ENCODE results near the gene ENPP5.

The ENPP5 gene
- total RNA-seq = 0 to 0.88 (median 0.07) reads per million in 17 experiments

DNA sequence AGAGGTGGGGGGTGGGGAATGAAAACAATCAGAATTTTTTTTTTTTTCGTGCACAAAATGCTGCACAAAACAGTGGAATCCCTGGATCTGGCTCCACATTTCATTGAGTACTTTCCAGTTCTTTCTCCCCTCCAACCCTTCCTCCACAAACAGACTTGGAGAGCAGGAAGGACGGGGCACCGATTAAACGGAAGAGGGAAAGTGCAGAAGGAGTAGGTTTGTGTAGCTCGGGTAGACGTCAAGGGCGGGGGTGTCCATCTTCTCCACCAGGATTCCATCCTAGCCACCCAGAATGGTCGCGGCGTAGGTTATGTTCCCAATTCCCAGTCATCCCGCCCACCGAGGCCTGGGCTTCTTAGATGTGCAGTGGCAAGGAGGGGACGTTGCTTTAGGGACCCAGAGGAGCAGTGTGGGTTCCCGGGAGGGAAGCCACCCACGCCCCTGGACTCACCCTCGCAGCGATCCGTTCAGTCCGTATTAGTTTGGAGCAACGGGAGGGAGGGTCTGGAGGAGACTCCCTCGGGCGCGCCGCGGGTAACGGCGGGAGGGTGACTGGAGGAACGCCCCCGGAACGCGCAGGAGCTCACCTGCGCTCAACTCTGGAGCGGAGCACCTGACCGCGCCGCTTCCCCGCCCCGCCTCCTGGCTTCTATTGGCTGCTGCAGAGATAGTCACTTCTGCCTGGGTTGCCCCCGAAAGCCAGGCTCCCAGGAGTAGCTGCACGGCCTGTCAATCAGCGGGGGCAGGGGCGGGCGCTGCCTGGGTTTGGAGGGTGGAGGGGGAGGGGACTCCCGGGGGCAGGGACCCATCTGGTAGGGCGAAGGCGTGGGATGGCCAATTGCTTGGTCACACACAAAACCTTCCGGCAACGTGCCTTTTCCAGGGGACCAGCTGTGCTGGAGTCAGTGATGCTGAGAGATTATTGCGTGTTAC, at the start of gene ENPP5:
ENPP5 (minus strand) TSS at position 624 of the 933 bp plus-strand sequence. CDS start 2,718 bp downstream, outside the sequence.
- DNase-seq = peak in 3 of 4 experiments; percentile 14 to 43 (median 16)

GRCh38 chr6:46219661-46220060, 48.9 kb upstream of the ENPP5 start:
- peak in 3 of 4 experiments; percentile 3 to 10 (median 7) for DNase-seq

DNA sequence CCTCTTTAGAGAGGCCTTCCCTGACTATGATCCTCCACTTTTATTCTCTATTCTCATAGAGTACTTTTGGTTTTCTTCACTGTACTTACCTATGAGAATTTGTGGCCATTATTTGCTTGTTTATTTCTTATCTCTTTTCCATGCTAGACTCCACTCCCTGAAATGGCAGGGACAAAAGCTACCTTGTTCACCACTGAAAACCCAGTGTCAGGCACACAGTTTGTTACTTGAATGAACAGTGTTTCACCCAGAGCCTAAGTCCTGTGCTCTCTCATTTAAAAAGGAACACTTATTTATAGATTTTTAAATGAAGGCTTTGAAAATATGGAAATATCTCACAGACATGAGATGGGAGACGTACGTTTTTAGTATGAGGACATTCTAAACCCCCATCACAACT, 47.7 kb upstream of the ENPP5 start:
- DNase-seq = no peak

DNA sequence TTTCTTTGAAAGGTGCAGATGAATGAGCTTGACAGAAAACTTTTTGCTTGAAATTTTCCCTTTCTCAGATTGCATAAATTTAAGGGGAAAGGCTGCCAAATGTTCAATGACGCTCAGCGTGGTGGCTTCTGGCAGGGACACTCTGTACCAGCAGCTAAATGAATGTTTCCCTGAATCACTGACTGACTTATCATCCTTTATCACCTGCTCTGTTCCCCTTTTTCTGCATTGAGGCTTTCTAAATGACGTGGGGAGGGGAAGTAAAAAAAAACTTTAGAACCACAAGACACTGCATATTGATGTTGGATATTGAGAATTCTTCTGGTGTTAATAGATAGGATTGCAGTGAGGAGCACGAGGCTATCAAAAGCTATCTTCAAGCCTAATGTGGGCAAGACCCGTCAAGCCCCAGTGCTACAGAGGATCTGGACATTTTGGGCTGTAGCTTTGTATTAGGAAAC, 46.9 kb upstream of the ENPP5 start:
- DNase-seq = peak; percentile 3 to 44 (median 14)

GRCh38 chr6:46216879-46217278, 46.1 kb upstream of the ENPP5 start:
- DNase-seq = no peak

DNA sequence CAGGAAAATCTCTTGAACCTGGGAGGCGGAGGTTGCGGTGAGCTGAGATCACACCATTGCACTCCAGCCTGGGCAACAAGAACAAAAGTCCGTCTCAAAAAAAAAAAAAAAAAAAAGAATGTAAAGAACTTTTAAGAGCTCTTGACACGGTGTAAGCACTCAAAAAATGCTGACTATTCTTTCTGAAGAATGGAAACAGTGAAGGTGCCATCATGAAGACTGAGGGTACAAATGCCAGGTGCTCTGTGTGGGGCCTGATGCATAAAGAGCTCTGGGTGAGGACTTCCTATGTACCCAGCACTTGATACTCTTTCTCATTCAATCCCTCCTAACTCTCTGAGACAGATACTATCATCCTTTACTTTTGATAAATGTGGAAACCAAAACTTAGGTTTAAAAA, 45.0 kb upstream of the ENPP5 start:
- DNase-seq = no peak

- no peak for DNase-seq
These were observed 44.4 kb upstream of the ENPP5 start for GRCh38 chr6:46215213-46215612.

DNA sequence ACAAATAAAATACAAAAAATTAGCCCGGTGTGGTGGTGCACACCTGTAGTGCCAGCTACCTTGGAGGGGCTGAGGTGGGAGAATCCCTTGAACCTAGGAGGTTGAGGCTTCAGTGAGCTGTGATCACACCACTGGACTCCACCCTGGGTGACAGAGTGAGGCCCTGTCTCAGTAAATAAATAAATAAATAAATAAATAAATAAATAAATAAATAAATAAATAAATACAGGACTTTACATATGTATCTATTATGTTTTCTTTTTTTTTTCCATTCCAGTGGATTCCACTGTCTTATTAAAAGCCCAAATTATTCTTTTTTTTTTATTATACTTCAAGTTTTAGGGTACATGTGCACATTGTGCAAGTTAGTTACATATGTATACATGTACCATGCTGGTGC, 41.1 kb upstream of the ENPP5 start:
- no peak for DNase-seq

DNA sequence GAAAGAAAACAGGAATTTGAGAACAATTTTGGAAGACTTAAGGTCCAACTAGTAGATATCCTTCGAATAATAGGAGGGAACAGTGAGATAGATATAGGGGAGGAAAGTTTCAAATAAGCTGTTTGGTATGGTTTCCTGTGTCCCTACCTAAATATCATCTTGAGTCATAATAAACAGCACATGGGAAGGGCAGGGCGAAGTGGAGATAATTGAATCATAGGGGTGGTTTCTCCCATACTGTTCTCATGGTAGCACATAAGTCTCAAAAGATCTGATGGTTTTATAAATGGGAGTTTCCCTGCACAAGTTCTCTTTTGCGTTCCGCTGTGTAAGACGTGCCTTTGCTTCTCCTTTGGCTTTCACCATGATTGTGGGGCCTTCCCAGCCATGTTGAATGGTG, 39.5 kb upstream of the ENPP5 start:
- no peak for DNase-seq

- no peak for DNase-seq
These were observed 37.5 kb upstream of the ENPP5 start for GRCh38 chr6:46208303-46208702.

GRCh38 chr6:46207174-46207573, 36.4 kb upstream of the ENPP5 start:
- DNase-seq = no peak

- DNase-seq = no peak
These were observed 34.3 kb upstream of the ENPP5 start for GRCh38 chr6:46204880-46205650.

GRCh38 chr6:46203391-46204177, 32.8 kb upstream of the ENPP5 start:
- DNase-seq = no peak

- DNase-seq = no peak
These were observed 30.9 kb upstream of the ENPP5 start for GRCh38 chr6:46201702-46202101.

GRCh38 chr6:46199387-46199786, 28.6 kb upstream of the ENPP5 start:
- no peak for DNase-seq

DNA sequence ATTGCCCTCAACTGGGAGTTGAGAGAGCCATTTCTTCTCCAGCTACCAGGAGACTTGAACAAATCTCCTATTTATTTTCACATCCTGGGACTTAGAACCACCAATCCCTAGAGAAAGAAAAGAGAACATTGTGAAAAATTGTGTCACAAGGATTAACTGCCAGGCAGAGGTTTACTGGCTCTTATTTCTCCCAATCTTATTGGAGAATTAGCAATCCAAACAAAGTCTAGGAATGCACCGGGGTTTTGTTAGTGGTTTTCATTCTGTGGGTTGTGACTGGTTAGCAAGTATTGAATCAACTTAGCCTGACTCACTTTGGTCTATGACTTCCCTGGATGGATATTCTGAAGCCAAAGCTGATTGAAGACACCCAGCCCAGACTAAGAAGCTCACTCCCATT, 21.2 kb upstream of the ENPP5 start:
- no peak for DNase-seq

DNA sequence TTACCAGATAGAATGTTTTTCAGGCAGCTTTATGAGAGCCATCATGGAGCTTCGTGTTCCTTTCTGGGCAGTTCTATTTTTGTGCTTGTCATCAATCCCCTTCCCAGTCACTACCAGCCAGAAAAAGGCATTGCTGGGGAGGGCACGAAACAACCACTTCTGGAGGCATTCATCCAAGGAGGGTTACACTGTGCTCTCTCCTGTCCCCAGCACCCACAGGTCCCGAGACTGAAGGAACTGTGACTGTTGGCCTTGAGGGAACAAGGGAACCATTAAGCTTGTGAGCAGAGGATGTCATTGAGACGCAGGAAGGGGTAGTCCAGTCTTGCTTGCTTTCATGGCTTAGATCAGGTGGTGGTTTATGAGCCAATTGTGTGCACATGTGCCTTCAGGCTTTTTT, 20.1 kb upstream of the ENPP5 start:
- no peak for DNase-seq

DNA sequence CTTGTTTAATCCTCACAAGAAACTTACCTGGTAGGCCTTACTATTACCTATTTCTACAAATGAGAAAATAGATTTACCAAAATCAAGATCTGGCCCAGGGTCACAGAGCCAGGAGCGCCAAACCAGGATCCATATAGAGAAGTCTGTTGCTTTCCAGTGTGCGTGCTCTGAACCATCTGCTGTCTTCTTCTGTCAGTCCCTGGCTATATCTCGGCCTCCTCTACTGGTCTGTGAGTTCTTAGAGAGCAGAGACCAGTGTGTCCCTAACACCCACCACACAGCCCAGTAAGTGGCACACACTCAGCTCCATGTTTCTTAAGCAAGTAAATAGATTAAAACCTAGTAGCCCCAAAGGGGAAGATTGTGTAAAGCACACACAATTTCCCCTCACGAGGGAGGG, 18.9 kb upstream of the ENPP5 start:
- no peak for DNase-seq

DNA sequence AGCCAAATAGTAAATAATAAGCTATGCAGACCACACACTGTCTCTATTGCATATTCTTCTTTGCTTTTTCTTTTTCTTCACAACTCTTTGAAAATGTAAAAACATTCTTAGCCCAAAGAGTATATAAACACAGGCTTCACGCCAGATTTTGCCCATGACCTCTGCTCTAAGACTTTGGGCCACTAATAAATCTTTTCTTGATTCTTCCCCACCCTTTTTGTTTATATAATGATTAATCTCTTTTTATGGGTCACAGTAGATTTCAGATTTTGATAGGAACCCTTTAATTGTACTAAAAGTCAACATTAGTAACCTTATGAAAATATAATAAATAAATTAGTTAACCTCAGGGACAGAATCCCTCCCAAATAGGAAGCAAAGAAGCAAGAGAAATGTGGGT, 15.8 kb upstream of the ENPP5 start:
- no peak for DNase-seq

DNA sequence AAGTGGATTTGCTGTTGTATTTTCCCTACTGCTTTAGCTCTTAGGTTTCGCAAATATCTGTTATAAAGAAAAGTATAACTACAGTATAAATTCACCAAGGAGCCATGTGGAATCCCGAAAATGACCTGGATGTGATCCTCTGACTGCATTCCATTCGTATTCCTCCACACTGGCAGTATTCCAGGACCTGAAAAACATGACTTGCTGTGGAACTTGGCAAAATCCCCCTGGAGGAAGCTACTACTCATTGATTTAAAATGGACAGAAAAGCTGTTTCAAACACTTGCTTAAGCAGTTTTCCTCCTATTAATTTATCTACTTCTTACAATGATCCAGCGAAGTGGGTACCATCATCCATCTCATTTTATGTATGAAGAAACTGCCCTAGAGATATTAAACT, 13.3 kb upstream of the ENPP5 start:
- no peak for DNase-seq

GRCh38 chr6:46175976-46176375, 5.2 kb upstream of the ENPP5 start:
- no peak for DNase-seq

DNA sequence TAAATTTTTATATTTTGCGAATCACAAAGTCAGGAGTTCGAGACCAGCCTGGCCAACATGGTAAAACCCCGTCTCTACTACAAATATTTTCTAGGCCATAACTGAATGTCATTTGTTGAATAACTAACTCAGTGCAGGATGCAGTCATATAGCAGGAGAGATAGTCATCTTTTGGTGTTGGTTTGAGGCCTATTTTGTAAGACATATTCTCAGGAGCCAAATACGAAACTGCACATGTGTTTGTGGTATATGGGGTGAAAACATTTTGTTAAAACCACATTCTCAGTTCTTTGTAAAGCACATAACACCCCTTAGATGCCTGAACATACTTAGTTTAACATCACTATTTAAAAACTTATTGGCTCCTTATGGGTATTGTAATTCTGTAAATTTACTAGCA, 4.7 kb upstream of the ENPP5 start:
- no peak for DNase-seq

DNA sequence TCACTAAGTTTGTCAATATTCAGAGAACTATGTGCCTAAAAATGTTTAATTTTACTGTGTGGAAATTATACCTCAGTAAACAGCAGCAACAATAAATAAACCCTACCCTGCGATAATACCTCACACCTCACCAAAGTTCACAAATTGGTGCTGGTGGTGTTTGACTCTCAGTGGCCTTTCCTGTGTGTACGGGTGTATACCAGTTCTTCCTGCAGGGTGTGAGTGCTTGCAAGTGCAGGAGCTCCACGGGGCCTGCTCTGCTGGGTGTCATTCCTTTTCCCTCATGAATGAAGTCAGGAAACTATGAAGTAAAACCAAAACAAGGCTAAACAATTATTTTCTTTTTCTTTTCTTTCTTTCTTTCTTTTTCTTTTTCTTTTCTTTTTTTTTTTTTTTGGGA, 4.1 kb upstream of the ENPP5 start:
- no peak for DNase-seq

All from suppressor macrophage (primary cell).